ENCODE measurements around the gene ADAMTS20.
"Not testable (repeated sequence)": the region's sequence is repeated elsewhere in the genome, so short reads cannot be mapped to it uniquely, and the experiment has no call there.

DNA sequence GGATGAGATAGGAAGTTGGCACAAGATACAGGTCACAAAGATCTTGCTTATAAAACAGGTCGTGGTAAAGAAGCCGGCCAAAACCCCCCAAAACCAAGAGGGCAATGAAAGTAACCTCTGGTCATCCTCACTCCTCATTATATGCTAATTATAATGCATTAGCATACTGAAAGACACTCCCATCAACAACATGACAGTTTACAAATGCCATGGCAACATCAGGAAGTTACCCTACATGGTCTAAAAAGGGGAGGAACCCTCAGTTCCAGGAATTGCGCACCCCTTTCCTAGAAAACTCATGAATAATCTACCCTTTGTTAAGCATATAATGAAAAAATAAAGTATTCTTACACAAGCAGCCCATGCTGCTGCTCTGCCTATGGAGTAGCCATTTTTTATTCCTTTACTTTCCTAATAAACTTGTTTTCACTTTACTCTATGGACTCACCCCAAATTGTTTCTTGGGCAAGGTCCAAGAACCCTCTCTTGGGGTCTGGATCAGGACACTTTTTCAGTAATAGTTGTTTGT, 210.2 kb downstream of the ADAMTS20 start:
- TF ChIP-seq, protein P1, sequence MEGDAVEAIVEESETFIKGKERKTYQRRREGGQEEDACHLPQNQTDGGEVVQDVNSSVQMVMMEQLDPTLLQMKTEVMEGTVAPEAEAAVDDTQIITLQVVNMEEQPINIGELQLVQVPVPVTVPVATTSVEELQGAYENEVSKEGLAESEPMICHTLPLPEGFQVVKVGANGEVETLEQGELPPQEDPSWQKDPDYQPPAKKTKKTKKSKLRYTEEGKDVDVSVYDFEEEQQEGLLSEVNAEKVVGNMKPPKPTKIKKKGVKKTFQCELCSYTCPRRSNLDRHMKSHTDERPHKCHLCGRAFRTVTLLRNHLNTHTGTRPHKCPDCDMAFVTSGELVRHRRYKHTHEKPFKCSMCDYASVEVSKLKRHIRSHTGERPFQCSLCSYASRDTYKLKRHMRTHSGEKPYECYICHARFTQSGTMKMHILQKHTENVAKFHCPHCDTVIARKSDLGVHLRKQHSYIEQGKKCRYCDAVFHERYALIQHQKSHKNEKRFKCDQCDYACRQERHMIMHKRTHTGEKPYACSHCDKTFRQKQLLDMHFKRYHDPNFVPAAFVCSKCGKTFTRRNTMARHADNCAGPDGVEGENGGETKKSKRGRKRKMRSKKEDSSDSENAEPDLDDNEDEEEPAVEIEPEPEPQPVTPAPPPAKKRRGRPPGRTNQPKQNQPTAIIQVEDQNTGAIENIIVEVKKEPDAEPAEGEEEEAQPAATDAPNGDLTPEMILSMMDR (IDR thresholded peaks at IDR 0.05) = not testable (repeated sequence)
- TF ChIP-seq POLR2A (IDR thresholded peaks at IDR 0.05) = not testable (repeated sequence)
